H1 (cell line): ENCODE results near the gene PDLIM4. TPM values are rescaled to one million over a fixed set of nuclear protein-coding genes. Genes with fewer than 3 reads are reported as not detected.

Experiments
- ATF3 ChIP-seq: IDR thresholded peaks from 2 replicates; pipeline ENCODE4 v1.6.1; 2011; ENCODE audit warnings: low read depth, mild to moderate bottlenecking, low read length; ENCODE audit not compliant: insufficient read depth
- CHD1 ChIP-seq: IDR thresholded peaks from 2 replicates; pipeline ENCODE4 v1.6.1; 2012; ENCODE audit warnings: low read depth, low read length, improper control_type of control experiment
- CHD2 ChIP-seq: IDR thresholded peaks from 2 replicates; pipeline ENCODE4 v1.6.1; 2012; ENCODE audit warnings: low read length, improper control_type of control experiment
- CTCF ChIP-seq, 3 experiments: IDR thresholded peaks; 1 replicate in 2 of 3; 2 replicates in 1 of 3; pipeline versions ENCODE4 v1.5.1 to v1.6.1; 2011; ENCODE audit warnings: low read length in 3 of 3, mild to moderate bottlenecking in 3 of 3, inconsistent platforms in 2 of 3, low read depth in 1 of 3, moderate library complexity in 1 of 3; ENCODE audit not compliant: insufficient read depth in 1 of 3; ENCODE audit errors: control extremely low read depth in 1 of 3
- EP300 ChIP-seq, 2 experiments: IDR thresholded peaks; 1 replicate in 1 of 2; 2 replicates in 1 of 2; pipeline ENCODE4 v1.6.1; 2011 to 2012; ENCODE audit warnings: low read depth in 2 of 2, low read length in 2 of 2, mild to moderate bottlenecking in 2 of 2, borderline replicate concordance in 1 of 2, inconsistent platforms in 1 of 2, moderate library complexity in 1 of 2
- HDAC2 ChIP-seq, 2 experiments: fragments of 300-600 bp in 1 of 2; sonication (generic) in 1 of 2; IDR thresholded peaks; 2 replicates each; pipeline ENCODE4 v1.6.1; 2011 to 2012; ENCODE audit warnings: low read depth in 2 of 2, low read length in 2 of 2, mild to moderate bottlenecking in 2 of 2, moderate library complexity in 2 of 2, borderline replicate concordance in 1 of 2, inconsistent platforms in 1 of 2
- HDAC6 ChIP-seq: IDR thresholded peaks from one replicate; pipeline ENCODE4 v1.7.1; 2012; ENCODE audit warnings: low read depth, mild to moderate bottlenecking, inconsistent platforms, low read length, moderate library complexity
- KDM5A ChIP-seq: fragments of 200-600 bp; IDR thresholded peaks from 2 replicates; pipeline ENCODE4 v1.7.1; 2012; ENCODE audit warnings: mild to moderate bottlenecking, low read length, inconsistent platforms, mixed read lengths
- MAFK ChIP-seq: IDR thresholded peaks from 2 replicates; pipeline ENCODE4 v1.6.1; 2012; ENCODE audit warnings: low read depth, mild to moderate bottlenecking, improper control_type of control experiment, low read length
- POLR2A ChIP-seq, 2 experiments: IDR thresholded peaks; 1 replicate in 1 of 2; 2 replicates in 1 of 2; pipeline ENCODE4 v1.6.1; 2011; ENCODE audit warnings: low read depth in 2 of 2, low read length in 2 of 2, mild to moderate bottlenecking in 2 of 2; ENCODE audit errors: control extremely low read depth in 1 of 2
- POLR2AphosphoS5 ChIP-seq: IDR thresholded peaks from 2 replicates; pipeline ENCODE4 v1.6.1; 2011; ENCODE audit warnings: low read depth, low read length
- SAP30 ChIP-seq: fragments of 300-600 bp; sonication (generic); IDR thresholded peaks from 2 replicates; pipeline ENCODE4 v1.7.1; 2012; ENCODE audit warnings: low read length, moderate library complexity, mild to moderate bottlenecking, inconsistent platforms; ENCODE audit not compliant: insufficient read depth, insufficient replicate concordance
- SIRT6 ChIP-seq: IDR thresholded peaks from one replicate; pipeline ENCODE4 v1.7.1; 2012; ENCODE audit warnings: low read length, inconsistent platforms
- SP2 ChIP-seq: IDR thresholded peaks from 2 replicates; pipeline ENCODE4 v1.6.1; 2012; ENCODE audit warnings: mild to moderate bottlenecking, low read length, inconsistent platforms
- SP4 ChIP-seq: IDR thresholded peaks from 2 replicates; pipeline ENCODE4 v1.6.1; 2012; ENCODE audit warnings: low read length, inconsistent platforms
- SUZ12 ChIP-seq: fragments of 200-600 bp; sonication (generic); IDR thresholded peaks from 2 replicates; pipeline ENCODE4 v1.6.1; 2012; ENCODE audit warnings: mild to moderate bottlenecking, inconsistent platforms, low read length, moderate library complexity, mixed read lengths
- TAF1 ChIP-seq: IDR thresholded peaks from 2 replicates; pipeline ENCODE4 v1.6.1; 2011; ENCODE audit warnings: mild to moderate bottlenecking, low read depth, low read length
- TAF7 ChIP-seq: optimal IDR thresholded peaks from 2 replicates; pipeline ENCODE3; 2011; ENCODE audit warnings: low read depth, mild to moderate bottlenecking, inconsistent platforms, low read length, moderate library complexity, borderline replicate concordance
- TBP ChIP-seq: IDR thresholded peaks from 2 replicates; pipeline ENCODE4 v1.6.1; 2011; ENCODE audit warnings: low read depth, low read length, improper control_type of control experiment
- TCF12 ChIP-seq: IDR thresholded peaks from 2 replicates; pipeline ENCODE4 v1.6.1; 2011; ENCODE audit warnings: low read depth, mild to moderate bottlenecking, low read length
- polyA plus RNA-seq, 7 experiments: library from polyadenylated mRNA; depleted of rRNA in 3 of 7; stranded (reverse) in 5 of 7; unstranded in 2 of 7; fragments of >200 nt in 5 of 7; fragments of 200-250 nt in 2 of 7; gene quantifications; 1 replicate in 5 of 7; 2 replicates in 1 of 7; 4 replicates in 1 of 7; pipeline versions ENCODE4 v1.2.1 to v1.2.3, GENCODE V29; 2011 to 2013; ENCODE audit warnings: missing spikeins in 2 of 7, mixed read lengths in 2 of 7
- total RNA-seq: library from RNA; stranded (reverse); fragmentation: NEBNext Ultra II Directional; extraction: Animal tissue kit (Norgen Biotek cat#: 25700); gene quantifications from 2 replicates; pipeline ENCODE4 v1.2.1, GENCODE V29; 2021
- TF ChIP-seq, protein P1 (sequence below): IDR thresholded peaks from 2 replicates; pipeline ENCODE4 v1.6.1; 2011; ENCODE audit warnings: low read length, improper control_type of control experiment

The PDLIM4 gene
- total and polyA plus RNA-seq, 2 of the 8 experiments (the other 6 are each of a cell fraction or from before 2014, with no cell fraction given), result 10.7 to 29.1 TPM

DNA sequence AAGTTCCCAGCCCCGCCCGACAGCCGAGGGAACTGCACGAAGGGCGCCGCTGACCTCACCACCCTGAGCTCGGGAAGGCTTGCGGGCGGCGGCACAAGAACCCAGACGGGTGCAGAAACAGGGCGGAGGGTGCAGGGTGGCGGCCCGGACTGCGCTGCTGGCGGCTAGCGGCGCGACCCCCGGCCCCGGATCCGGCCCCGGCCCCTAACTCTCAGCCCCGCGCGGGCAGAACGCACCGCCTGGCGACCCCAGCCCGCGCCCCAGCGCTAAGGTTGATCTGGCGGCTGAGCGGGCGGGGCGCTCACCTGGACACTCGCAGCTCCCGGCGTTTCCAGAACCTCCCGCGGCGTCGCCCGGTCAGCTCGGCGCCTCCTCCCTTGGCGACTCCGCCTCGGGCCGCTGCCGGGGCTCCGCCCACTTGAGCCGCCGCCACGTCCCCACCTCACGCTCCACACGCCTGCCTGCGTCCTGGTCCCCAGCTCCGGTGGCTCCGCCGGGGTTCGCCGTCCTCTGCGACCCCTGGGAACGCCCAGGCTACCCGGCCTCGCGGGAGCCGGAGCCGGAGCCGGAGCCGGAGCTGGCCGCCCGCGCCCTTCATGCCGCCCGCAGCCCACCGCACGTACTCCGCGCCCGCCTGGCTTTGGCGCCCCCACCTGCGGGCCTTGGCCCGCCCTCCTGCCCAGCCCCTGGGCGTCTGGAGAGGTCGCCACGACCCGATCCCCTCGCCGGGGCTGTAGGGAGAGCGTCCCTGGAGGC lies 29.8 kb upstream of the PDLIM4 start, which contains the start of gene P4HA2 (continued):
- TF ChIP-seq SP2 (no peak), SUZ12 (no peak), POLR2AphosphoS5 (no peak), ATF3 (no peak), SIRT6 (no peak), CHD2 (no peak), TBP (peak; percentile 11; the same call in 1 of the 2 replicates), SAP30 (no peak), TCF12 (no peak), POLR2A (IDR thresholded peaks at IDR 0.05; ENCODE audit: control extremely low read depth in 1 of 2, low read depth in 2 of 2, low read length in 2 of 2) (peak in 1 of 2 experiments; percentile 54; a peak in 1 of 3 replicates), SP4 (no peak), TAF7 (no peak), HDAC2 (IDR thresholded peaks at IDR 0.05; ENCODE audit: borderline replicate concordance in 1 of 2, low read depth in 2 of 2, low read length in 2 of 2) (no peak), EP300 (IDR thresholded peaks at IDR 0.05; ENCODE audit: borderline replicate concordance in 1 of 2, low read depth in 2 of 2, low read length in 2 of 2) (no peak), MAFK (no peak), KDM5A (no peak), HDAC6 (no peak), CHD1 (no peak), CTCF (IDR thresholded peaks at IDR 0.05; ENCODE audit: control extremely low read depth in 1 of 3, insufficient read depth in 1 of 3, low read depth in 1 of 3, low read length in 3 of 3) (no peak), TAF1 (peak; percentile 57; the same call in 1 of the 2 replicates)
- TF ChIP-seq, protein P1, sequence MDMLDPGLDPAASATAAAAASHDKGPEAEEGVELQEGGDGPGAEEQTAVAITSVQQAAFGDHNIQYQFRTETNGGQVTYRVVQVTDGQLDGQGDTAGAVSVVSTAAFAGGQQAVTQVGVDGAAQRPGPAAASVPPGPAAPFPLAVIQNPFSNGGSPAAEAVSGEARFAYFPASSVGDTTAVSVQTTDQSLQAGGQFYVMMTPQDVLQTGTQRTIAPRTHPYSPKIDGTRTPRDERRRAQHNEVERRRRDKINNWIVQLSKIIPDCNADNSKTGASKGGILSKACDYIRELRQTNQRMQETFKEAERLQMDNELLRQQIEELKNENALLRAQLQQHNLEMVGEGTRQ, result no peak
